Left ventricle myocardium inferior (tissue), 1 donor: Measurements from ENCODE around the gene RCAN2. TPM values are rescaled to one million over a fixed set of nuclear protein-coding genes. Genes with fewer than 3 reads are reported as not detected.
A peak's percentile ranks its signal among the peaks of the same experiment; 100 is the strongest.

Source experiments
- DNase-seq: peaks from one replicate; pipeline ENCODE4 v3.0.0-alpha.2; 2020
- H3K27ac ChIP-seq: fragments of 200-600 bp; replicated peaks from 2 replicates; pipeline ENCODE4 v1.8.0; 2021
- H3K27me3 ChIP-seq: fragments of 200-600 bp; 2 replicates; pipeline ENCODE4 v1.8.0; 2021; ENCODE audit warnings: low read depth
- H3K36me3 ChIP-seq: fragments of 200-600 bp; 2 replicates; pipeline ENCODE4 v1.8.0; 2021
- H3K4me1 ChIP-seq: fragments of 200-600 bp; 2 replicates; pipeline ENCODE4 v1.8.0; 2021
- H3K4me3 ChIP-seq: fragments of 200-600 bp; 2 replicates; pipeline ENCODE4 v1.8.0; 2021; ENCODE audit warnings: mild to moderate bottlenecking, moderate library complexity
- H3K9me3 ChIP-seq: fragments of 200-600 bp; replicated peaks from 2 replicates; pipeline ENCODE4 v1.8.0; 2021
- intact Hi-C: fragments of 100-400 bp; cut with micrococcal nuclease; formaldehyde crosslinking; loops from one replicate; pipeline ENCODE4 v1.11.0; 2022
- total RNA-seq: library from RNA; stranded (reverse); fragmentation: NEBNext Ultra II Directional; extraction: Animal tissue kit (Norgen Biotek cat#: 25700); gene quantifications from one replicate; pipeline ENCODE4 v1.2.1, GENCODE V29; 2021
- TF ChIP-seq, protein P1 (sequence below): fragments of 200-600 bp; IDR thresholded peaks from 2 replicates; pipeline ENCODE4 v1.8.0; 2021; ENCODE audit warnings: antibody characterized with exemption, mild to moderate bottlenecking, borderline replicate concordance
- donor health status: DM: no; HTN: yes; CAD: no; lungs with severe emphysema.

Gene RCAN2
- total RNA-seq, 1 donor from 2014 or later, result 312 TPM

DNA sequence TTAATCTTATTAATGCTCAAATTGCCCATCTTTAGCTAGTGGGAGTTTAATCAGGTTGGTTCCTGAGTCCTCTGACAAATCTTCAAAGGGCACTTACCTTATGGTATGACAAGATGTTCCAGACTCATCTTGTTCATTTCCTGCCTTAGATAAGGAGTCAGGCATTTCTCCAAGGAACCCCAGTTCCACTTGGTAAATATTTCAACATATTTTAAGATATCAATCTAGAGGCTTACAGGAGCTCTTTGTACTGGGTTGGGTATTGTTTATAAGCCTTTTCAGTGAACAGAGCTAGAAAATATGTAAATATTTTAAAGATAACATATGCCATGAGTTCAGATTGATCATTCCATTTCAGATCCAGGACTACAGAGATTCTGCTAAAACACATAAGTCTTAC, 159.8 kb downstream of the RCAN2 start:
- Histone ChIP-seq H3K9me3 (no peaks in the 10 kb centered on the region), H3K36me3 (no peaks in the 10 kb centered on the region), H3K27me3 (no peaks in the 10 kb centered on the region), H3K27ac (no peak overlapping the region), H3K4me3 (no peak overlapping the region), H3K4me1 (peaks cover 37% of the 10 kb centered on the region)
- intact Hi-C loops, result no loop called here
- TF ChIP-seq, protein P1, sequence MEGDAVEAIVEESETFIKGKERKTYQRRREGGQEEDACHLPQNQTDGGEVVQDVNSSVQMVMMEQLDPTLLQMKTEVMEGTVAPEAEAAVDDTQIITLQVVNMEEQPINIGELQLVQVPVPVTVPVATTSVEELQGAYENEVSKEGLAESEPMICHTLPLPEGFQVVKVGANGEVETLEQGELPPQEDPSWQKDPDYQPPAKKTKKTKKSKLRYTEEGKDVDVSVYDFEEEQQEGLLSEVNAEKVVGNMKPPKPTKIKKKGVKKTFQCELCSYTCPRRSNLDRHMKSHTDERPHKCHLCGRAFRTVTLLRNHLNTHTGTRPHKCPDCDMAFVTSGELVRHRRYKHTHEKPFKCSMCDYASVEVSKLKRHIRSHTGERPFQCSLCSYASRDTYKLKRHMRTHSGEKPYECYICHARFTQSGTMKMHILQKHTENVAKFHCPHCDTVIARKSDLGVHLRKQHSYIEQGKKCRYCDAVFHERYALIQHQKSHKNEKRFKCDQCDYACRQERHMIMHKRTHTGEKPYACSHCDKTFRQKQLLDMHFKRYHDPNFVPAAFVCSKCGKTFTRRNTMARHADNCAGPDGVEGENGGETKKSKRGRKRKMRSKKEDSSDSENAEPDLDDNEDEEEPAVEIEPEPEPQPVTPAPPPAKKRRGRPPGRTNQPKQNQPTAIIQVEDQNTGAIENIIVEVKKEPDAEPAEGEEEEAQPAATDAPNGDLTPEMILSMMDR, result no peak
- no peak for DNase-seq

GRCh38 chr6:46329568-46329967, 161.7 kb downstream of the RCAN2 start:
- Histone ChIP-seq H3K27ac (peak overlapping the region; percentile 8), H3K4me1 (peaks cover 54% of the 10 kb centered on the region), H3K9me3 (no peaks in the 10 kb centered on the region), H3K27me3 (no peaks in the 10 kb centered on the region), H3K36me3 (no peaks in the 10 kb centered on the region), H3K4me3 (no peak overlapping the region)
- no peak for DNase-seq
- TF ChIP-seq, protein P1, result no peak
- intact Hi-C loops, result no loop called here

DNA sequence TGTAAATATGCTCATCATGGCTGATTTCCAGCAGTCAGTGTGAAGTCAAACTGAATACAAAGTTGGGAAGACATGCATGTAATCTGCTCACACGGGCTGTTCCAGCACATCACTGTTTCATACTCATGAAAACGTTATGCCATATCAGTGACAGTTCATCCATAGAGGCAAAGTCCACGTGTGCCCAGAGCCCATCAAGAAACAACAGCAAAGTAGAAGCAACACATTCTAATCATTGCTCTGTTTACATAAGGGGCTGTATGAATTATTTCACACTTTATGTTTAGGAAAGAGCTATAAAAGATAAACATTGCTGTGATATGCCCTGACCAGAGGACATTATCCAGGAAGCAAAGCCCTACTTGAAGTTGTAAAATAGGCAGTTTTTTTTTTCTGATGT, 163.5 kb downstream of the RCAN2 start:
- no peaks in the 10 kb centered on the region for H3K27me3 ChIP-seq
- TF ChIP-seq, protein P1, result no peak
- H3K27ac ChIP-seq, result no peak overlapping the region
- H3K36me3 ChIP-seq, result no peaks in the 10 kb centered on the region
- intact Hi-C loops, result no loop called here
- peaks cover 72% of the 10 kb centered on the region for H3K4me1 ChIP-seq
- H3K9me3 ChIP-seq, result no peaks in the 10 kb centered on the region
- H3K4me3 ChIP-seq, result no peak overlapping the region
- no peak for DNase-seq

GRCh38 chr6:46325561-46326530, 165.4 kb downstream of the RCAN2 start:
- no peaks in the 10 kb centered on the region for H3K36me3 ChIP-seq
- no peak for DNase-seq
- no peaks in the 10 kb centered on the region for H3K9me3 ChIP-seq
- TF ChIP-seq, protein P1, result no peak
- no peaks in the 10 kb centered on the region for H3K27me3 ChIP-seq
- intact Hi-C loops, result no loop called here
- H3K4me3 ChIP-seq, result no peak overlapping the region
- H3K27ac ChIP-seq, result no peak overlapping the region
- H3K4me1 ChIP-seq, result peaks cover 90% of the 10 kb centered on the region

- H3K4me1 ChIP-seq, result peaks cover 90% of the 10 kb centered on the region
- intact Hi-C loops, result no loop called here
- H3K27me3 ChIP-seq, result no peaks in the 10 kb centered on the region
- DNase-seq, result no peak
- TF ChIP-seq, protein P1, result no peak
- no peak overlapping the region for H3K27ac ChIP-seq
- no peaks in the 10 kb centered on the region for H3K36me3 ChIP-seq
- H3K4me3 ChIP-seq, result no peak overlapping the region
- H3K9me3 ChIP-seq, result no peaks in the 10 kb centered on the region
These were observed 166.5 kb downstream of the RCAN2 start for GRCh38 chr6:46324706-46325105.
